Neural cell (in vitro differentiated cells): Measurements from ENCODE around the gene PHF24. TPM values are rescaled to one million over a fixed set of nuclear protein-coding genes. Genes with fewer than 3 reads are reported as not detected.
"Not testable (repeated sequence)": the region's sequence is repeated elsewhere in the genome, so short reads cannot be mapped to it uniquely, and the experiment has no call there.

Experiments
- H2AFZ ChIP-seq: fragments of 200-600, 300-800 bp; sonication (generic), shearing (Covaris generic); 2 replicates; pipeline ENCODE4 v1.6.0; 2014; ENCODE audit warnings: low read depth, mild to moderate bottlenecking, antibody characterized with exemption, low read length, moderate library complexity
- H3F3A ChIP-seq: fragments of 200-600 bp; shearing (Covaris generic); 2 replicates; pipeline ENCODE4 v1.6.1; 2016; ENCODE audit warnings: mild to moderate bottlenecking, moderate library complexity, mixed read lengths, antibody characterized with exemption, low read length; ENCODE audit not compliant: insufficient read depth, poor library complexity, severe bottlenecking
- H3K27ac ChIP-seq: fragments of 200-600, 300-800 bp; sonication (generic), shearing (Covaris generic); 2 replicates; pipeline ENCODE4 v1.5.1; 2014; ENCODE audit warnings: mild to moderate bottlenecking, low read length, moderate library complexity
- H3K27me3 ChIP-seq: fragments of 300-800, 200-600 bp; sonication (generic), shearing (Covaris generic); 2 replicates; pipeline ENCODE4 v1.6.0; 2014; ENCODE audit warnings: mild to moderate bottlenecking, low read depth, low read length, moderate library complexity; ENCODE audit not compliant: insufficient read depth
- H3K36me3 ChIP-seq: fragments of 300-800, 200-600 bp; sonication (generic), shearing (Covaris generic); 2 replicates; pipeline ENCODE4 v1.5.1; 2014; ENCODE audit warnings: mild to moderate bottlenecking, antibody characterized with exemption, low read length, moderate library complexity; ENCODE audit not compliant: insufficient read depth
- H3K4me2 ChIP-seq: fragments of 300-800, 200-600 bp; sonication (generic), shearing (Covaris generic); 2 replicates; pipeline ENCODE4 v1.6.0; 2014; ENCODE audit warnings: mild to moderate bottlenecking, low read length
- H3K4me3 ChIP-seq: fragments of 300-800, 200-600 bp; sonication (generic), shearing (Covaris generic); 2 replicates; pipeline ENCODE4 v1.5.1; 2014; ENCODE audit warnings: mild to moderate bottlenecking, low read length, moderate library complexity
- H3K79me2 ChIP-seq: fragments of 200-600 bp; shearing (Covaris generic); replicated peaks from 2 replicates; pipeline ENCODE4 v1.6.0; 2014; ENCODE audit warnings: mild to moderate bottlenecking, low read length, moderate library complexity; ENCODE audit not compliant: insufficient read depth
- H3K9ac ChIP-seq: fragments of 300-800, 200-600 bp; sonication (generic), shearing (Covaris generic); 2 replicates; pipeline ENCODE4 v1.6.1; 2016; ENCODE audit warnings: mild to moderate bottlenecking, low read length, mixed read lengths
- H3K9me2 ChIP-seq: fragments of 200-600 bp; shearing (Covaris generic); 2 replicates; pipeline ENCODE4 v1.6.1; 2016; ENCODE audit warnings: mild to moderate bottlenecking, low read length, mixed read lengths; ENCODE audit not compliant: insufficient read depth
- H3K9me3 ChIP-seq: fragments of 200-600, 300-800 bp; sonication (generic), shearing (Covaris generic); 2 replicates; pipeline ENCODE4 v1.6.1; 2016; ENCODE audit warnings: mild to moderate bottlenecking, mixed run types, low read length, moderate library complexity, mixed read lengths
- H4K20me1 ChIP-seq: fragments of 200-600 bp; shearing (Covaris generic); 2 replicates; pipeline ENCODE4 v1.6.1; 2016; ENCODE audit warnings: mild to moderate bottlenecking, mixed run types; ENCODE audit not compliant: insufficient read depth
- EP300 ChIP-seq: fragments of 450-650 bp; conservative IDR thresholded peaks from 2 replicates; pipeline ENCODE4 v1.6.1; 2014; ENCODE audit warnings: antibody characterized with exemption, mild to moderate bottlenecking, moderate library complexity; ENCODE audit not compliant: poor library complexity, severe bottlenecking
- EZH2 ChIP-seq: fragments of 200-600, 300-800 bp; shearing (Covaris generic), sonication (generic); IDR thresholded peaks from 2 replicates; pipeline ENCODE4 v1.6.1; 2014; ENCODE audit warnings: antibody characterized with exemption, low read length, borderline replicate concordance, mild to moderate bottlenecking; ENCODE audit not compliant: insufficient read depth, poor library complexity, severe bottlenecking
- MXI1 ChIP-seq: fragments of 450-650 bp; conservative IDR thresholded peaks from 2 replicates; pipeline ENCODE4 v1.6.1; 2014; ENCODE audit warnings: antibody characterized with exemption, mild to moderate bottlenecking; ENCODE audit not compliant: poor library complexity, severe bottlenecking
- POLR2AphosphoS5 ChIP-seq: IDR thresholded peaks from 2 replicates; pipeline ENCODE4 v1.6.1; 2012
- SMC3 ChIP-seq: fragments of 450-650 bp; conservative IDR thresholded peaks from 2 replicates; pipeline ENCODE4 v1.6.1; 2014; ENCODE audit warnings: antibody characterized with exemption, mild to moderate bottlenecking, moderate library complexity; ENCODE audit not compliant: poor library complexity
- TAF1 ChIP-seq: IDR thresholded peaks from 2 replicates; pipeline ENCODE4 v1.6.1; 2012; ENCODE audit warnings: low read depth
- polyA plus RNA-seq: library from polyadenylated mRNA; depleted of rRNA; stranded (reverse); fragments of >200 nt; gene quantifications from 2 replicates; pipeline ENCODE4 v1.2.3, GENCODE V29; 2014
- TF ChIP-seq, protein P1 (sequence below): IDR thresholded peaks from 2 replicates; pipeline ENCODE4 v1.6.1; 2012; ENCODE audit warnings: borderline replicate concordance

PHF24 gene
- polyA plus RNA-seq, 1 donor from 2014 or later: 2.4 TPM

DNA sequence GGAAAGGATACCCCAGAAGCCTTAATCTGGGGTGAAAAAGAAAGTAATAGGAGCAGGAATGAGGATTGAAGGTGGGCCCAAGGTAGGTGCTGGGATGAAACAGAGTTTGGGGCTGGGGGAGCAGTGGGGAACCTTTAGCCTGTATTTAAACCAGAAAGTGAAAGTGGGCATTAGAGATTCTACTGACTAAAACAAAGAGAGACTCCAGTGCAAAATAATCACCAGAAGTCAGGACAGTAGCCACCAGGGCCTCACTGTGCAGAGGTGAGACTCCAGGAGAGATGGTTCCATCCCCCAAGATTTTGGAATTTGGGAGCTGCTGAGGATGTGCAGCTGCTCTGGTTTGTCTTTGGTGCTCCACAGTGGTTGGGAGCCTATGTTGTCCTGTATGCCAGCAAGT lies 44.5 kb downstream of the PHF24 start:
- Histone ChIP-seq H3K9me3 (no peaks in the 10 kb centered on the region), H3K27me3 (no peaks in the 10 kb centered on the region), H3K9ac (no peak overlapping the region), H3K79me2 (no peaks in the 10 kb centered on the region), H3K27ac (no peak overlapping the region), H4K20me1 (no peaks in the 10 kb centered on the region), H3K36me3 (no peaks in the 10 kb centered on the region), H2AFZ (no peak overlapping the region), H3K4me2 (no peak overlapping the region), H3F3A (no peaks in the 10 kb centered on the region), H3K4me3 (no peak overlapping the region), H3K9me2 (no peaks in the 10 kb centered on the region)
- TF ChIP-seq POLR2AphosphoS5 (no peak), EZH2 (no peak), MXI1 (no peak)

DNA sequence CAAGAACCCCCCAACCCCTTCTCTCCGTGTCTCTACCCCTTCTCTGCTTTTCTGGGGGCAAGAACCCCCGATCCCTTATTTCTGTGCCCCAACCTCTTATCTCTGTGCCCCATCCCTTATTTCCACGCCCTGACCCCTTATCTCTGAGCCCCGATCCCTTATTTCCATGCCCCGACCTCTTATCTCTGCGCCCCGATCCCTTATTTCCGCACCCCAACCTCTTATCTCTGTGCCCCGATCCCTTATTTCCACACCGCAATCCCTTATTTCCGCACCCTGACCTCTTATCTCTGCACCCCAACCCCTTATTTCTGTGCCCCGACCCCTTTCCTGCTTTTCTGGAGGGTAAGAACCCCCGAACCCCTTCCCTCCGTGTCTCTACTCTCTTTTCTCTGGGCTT lies 46.2 kb downstream of the PHF24 start:
- not testable (repeated sequence) for H3K36me3 ChIP-seq, H3K27ac ChIP-seq, H2AFZ ChIP-seq, H3K4me3 ChIP-seq, H3F3A ChIP-seq, H3K9ac ChIP-seq, H3K9me2 ChIP-seq, H3K4me2 ChIP-seq, H3K27me3 ChIP-seq, H3K9me3 ChIP-seq, H4K20me1 ChIP-seq, H3K79me2 ChIP-seq

DNA sequence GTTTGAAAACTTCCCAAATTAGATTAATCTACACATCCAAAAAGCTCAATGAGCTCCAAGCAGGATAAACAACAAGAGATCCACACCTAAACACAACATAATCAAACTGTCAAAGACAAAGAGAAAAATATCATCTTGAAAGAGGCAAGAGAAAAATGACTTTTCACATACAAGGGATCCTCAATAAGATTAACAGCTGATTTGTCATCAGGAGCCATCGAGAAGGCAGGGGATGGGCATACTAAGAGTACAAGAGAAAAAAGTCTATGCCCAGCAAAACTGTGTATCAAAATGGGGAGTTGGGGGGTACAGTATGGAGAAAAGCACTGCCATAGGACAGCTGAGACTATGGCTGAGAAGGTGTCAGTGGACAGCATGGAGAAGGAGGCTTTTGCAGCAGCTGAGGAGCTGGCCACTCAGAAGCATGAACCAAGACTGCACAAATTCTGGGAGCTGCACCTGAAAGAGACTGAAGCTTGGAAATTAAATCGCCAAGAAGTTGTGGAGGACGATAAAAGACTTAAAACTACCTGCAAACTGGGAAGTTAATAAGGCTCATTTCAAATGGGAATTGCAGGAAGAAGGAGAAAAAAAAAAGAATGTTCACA lies 52.4 kb downstream of the PHF24 start:
- H3K79me2 ChIP-seq: no peaks in the 10 kb centered on the region
- no peaks in the 10 kb centered on the region for H3K9me2 ChIP-seq
- H3K4me2 ChIP-seq: no peak overlapping the region
- no peak overlapping the region for H2AFZ ChIP-seq
- H3K27me3 ChIP-seq: no peaks in the 10 kb centered on the region
- no peak overlapping the region for H3K9ac ChIP-seq
- H3K4me3 ChIP-seq: no peak overlapping the region
- no peaks in the 10 kb centered on the region for H3F3A ChIP-seq
- peaks cover 7% of the 10 kb centered on the region for H3K36me3 ChIP-seq
- TF ChIP-seq, protein P1, sequence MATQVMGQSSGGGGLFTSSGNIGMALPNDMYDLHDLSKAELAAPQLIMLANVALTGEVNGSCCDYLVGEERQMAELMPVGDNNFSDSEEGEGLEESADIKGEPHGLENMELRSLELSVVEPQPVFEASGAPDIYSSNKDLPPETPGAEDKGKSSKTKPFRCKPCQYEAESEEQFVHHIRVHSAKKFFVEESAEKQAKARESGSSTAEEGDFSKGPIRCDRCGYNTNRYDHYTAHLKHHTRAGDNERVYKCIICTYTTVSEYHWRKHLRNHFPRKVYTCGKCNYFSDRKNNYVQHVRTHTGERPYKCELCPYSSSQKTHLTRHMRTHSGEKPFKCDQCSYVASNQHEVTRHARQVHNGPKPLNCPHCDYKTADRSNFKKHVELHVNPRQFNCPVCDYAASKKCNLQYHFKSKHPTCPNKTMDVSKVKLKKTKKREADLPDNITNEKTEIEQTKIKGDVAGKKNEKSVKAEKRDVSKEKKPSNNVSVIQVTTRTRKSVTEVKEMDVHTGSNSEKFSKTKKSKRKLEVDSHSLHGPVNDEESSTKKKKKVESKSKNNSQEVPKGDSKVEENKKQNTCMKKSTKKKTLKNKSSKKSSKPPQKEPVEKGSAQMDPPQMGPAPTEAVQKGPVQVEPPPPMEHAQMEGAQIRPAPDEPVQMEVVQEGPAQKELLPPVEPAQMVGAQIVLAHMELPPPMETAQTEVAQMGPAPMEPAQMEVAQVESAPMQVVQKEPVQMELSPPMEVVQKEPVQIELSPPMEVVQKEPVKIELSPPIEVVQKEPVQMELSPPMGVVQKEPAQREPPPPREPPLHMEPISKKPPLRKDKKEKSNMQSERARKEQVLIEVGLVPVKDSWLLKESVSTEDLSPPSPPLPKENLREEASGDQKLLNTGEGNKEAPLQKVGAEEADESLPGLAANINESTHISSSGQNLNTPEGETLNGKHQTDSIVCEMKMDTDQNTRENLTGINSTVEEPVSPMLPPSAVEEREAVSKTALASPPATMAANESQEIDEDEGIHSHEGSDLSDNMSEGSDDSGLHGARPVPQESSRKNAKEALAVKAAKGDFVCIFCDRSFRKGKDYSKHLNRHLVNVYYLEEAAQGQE: no peak
- TF ChIP-seq SMC3 (no peak), EP300 (no peak), TAF1 (no peak)
- H4K20me1 ChIP-seq: no peaks in the 10 kb centered on the region
- no peak overlapping the region for H3K27ac ChIP-seq
- H3K9me3 ChIP-seq: peaks cover 5% of the 10 kb centered on the region
